Brain microvascular endothelial cell (primary cell): Measurements from ENCODE around the gene VPS25.
"Not testable (repeated sequence)": the region's sequence is repeated elsewhere in the genome, so short reads cannot be mapped to it uniquely, and the experiment has no call there.

Experiments used
- DNase-seq: peaks from one replicate; pipeline ENCODE4 v3.0.0-alpha.2; 2020
- H3K27ac ChIP-seq: fragments of 250-450 bp; sonication (Bioruptor Pico); 2 replicates; pipeline ENCODE4 v1.5.1; 2020; ENCODE audit warnings: mild to moderate bottlenecking, moderate library complexity
- H3K27me3 ChIP-seq: fragments of 250-450 bp; sonication (Bioruptor Pico); replicated peaks from 2 replicates; pipeline ENCODE4 v1.5.1; 2020; ENCODE audit warnings: mild to moderate bottlenecking
- H3K36me3 ChIP-seq: fragments of 250-450 bp; sonication (Bioruptor Pico); replicated peaks from 2 replicates; pipeline ENCODE4 v1.5.1; 2020; ENCODE audit warnings: mild to moderate bottlenecking
- H3K4me3 ChIP-seq: 2 replicates; pipeline ENCODE4 v1.5.1; 2011; ENCODE audit warnings: low read depth, mild to moderate bottlenecking, control low read depth, low read length, moderate library complexity
- CTCF ChIP-seq: IDR thresholded peaks from 2 replicates; pipeline ENCODE4 v1.5.1; 2011; ENCODE audit warnings: low read depth, mild to moderate bottlenecking, moderate library complexity, low read length, control low read depth, inconsistent platforms; ENCODE audit errors: missing control alignments
- in situ Hi-C: cut with HindIII; loops from 2 replicates; pipeline ENCODE4 v1.10.0; 2017; ENCODE audit warnings: low sequenced_read_pairs, low pct_ligation_motif_present

The VPS25 gene

GRCh38 chr17:42766124-42766523 is 7.1 kb upstream of the VPS25 start:
- DNase-seq = no peak
- Histone ChIP-seq H3K27ac (no peak overlapping the region), H3K4me3 (no peak overlapping the region), H3K36me3 (no peaks in the 10 kb centered on the region), H3K27me3 (peaks cover 7% of the 10 kb centered on the region)
- in situ Hi-C loops = no loop called here
- TF ChIP-seq CTCF = no peak

GRCh38 chr17:42767512-42767911 is 5.7 kb upstream of the VPS25 start:
- no peak for DNase-seq
- Histone ChIP-seq H3K4me3 (no peak overlapping the region), H3K27ac (no peak overlapping the region), H3K36me3 (no peaks in the 10 kb centered on the region), H3K27me3 (no peaks in the 10 kb centered on the region)
- in situ Hi-C loops = no loop called here
- TF ChIP-seq CTCF = no peak

- H3K4me3 ChIP-seq, in situ Hi-C loops, H3K36me3 ChIP-seq, DNase-seq, H3K27ac ChIP-seq, H3K27me3 ChIP-seq: not testable (repeated sequence)
These were observed 5.2 kb upstream of the VPS25 start for GRCh38 chr17:42768006-42768405.

GRCh38 chr17:42769964-42770363 is 3.3 kb upstream of the VPS25 start:
- DNase-seq, H3K36me3 ChIP-seq, H3K27ac ChIP-seq, in situ Hi-C loops, H3K4me3 ChIP-seq, H3K27me3 ChIP-seq: not testable (repeated sequence)

GRCh38 chr17:42772945-42773289 is 332 bp upstream of the VPS25 start:
- Histone ChIP-seq H3K27ac (peak overlapping the region; percentile 58), H3K27me3 (no peaks in the 10 kb centered on the region), H3K36me3 (no peaks in the 10 kb centered on the region), H3K4me3 (peak overlapping the region; percentile 94)
- no peak for DNase-seq
- TF ChIP-seq CTCF = no peak
- in situ Hi-C loops = no loop called here

GRCh38 chr17:42774066-42774745 is 957 bp downstream of the VPS25 start:
- peaks cover 4% of the 10 kb centered on the region for H3K36me3 ChIP-seq
- in situ Hi-C loops = no loop called here
- TF ChIP-seq CTCF = no peak
- peak overlapping the region; percentile 94 for H3K4me3 ChIP-seq
- no peaks in the 10 kb centered on the region for H3K27me3 ChIP-seq
- no peak for DNase-seq
- peak overlapping the region; percentile 58 for H3K27ac ChIP-seq

- in situ Hi-C loops = no loop called here
- Histone ChIP-seq H3K27me3 (no peaks in the 10 kb centered on the region), H3K36me3 (peaks cover 5% of the 10 kb centered on the region), H3K27ac (peak overlapping the region; percentile 25), H3K4me3 (no peak overlapping the region)
- TF ChIP-seq CTCF = peak; percentile 47
- peak; percentile 84 for DNase-seq
These were observed 2.4 kb downstream of the VPS25 start for GRCh38 chr17:42775534-42776098.
